Upper lobe of left lung (tissue), 4 donors: ENCODE measurements around the gene SDK1.

Experiments
- CTCF ChIP-seq, 6 experiments: fragments of 450-650 bp in 4 of 6; fragments of 200-600 bp in 2 of 6; sonication (generic) in 2 of 6; IDR thresholded peaks; one replicate each; pipeline ENCODE4 v1.5.1; 2016 to 2019; ENCODE audit warnings: antibody characterized with exemption in 6 of 6
- EP300 ChIP-seq, 4 donors: sonication (generic); formaldehyde crosslinking; IDR thresholded peaks; one replicate each; pipeline ENCODE4 v1.5.1; 2017; ENCODE audit warnings: antibody characterized with exemption in 4 of 4, control low read depth in 2 of 4
- POLR2A ChIP-seq, 4 donors: fragments of 450-650 bp; IDR thresholded peaks; one replicate each; pipeline ENCODE4 v1.5.1; 2016 to 2017; ENCODE audit warnings: antibody characterized with exemption in 4 of 4, mild to moderate bottlenecking in 2 of 4
- POLR2AphosphoS5 ChIP-seq, 2 donors: sonication (generic); formaldehyde crosslinking; IDR thresholded peaks; one replicate each; pipeline ENCODE4 v1.5.1; 2017; ENCODE audit warnings: antibody characterized with exemption in 2 of 2

GRCh38 chr7:3606436-3606835 lies 305.4 kb downstream of the SDK1 start:
- TF ChIP-seq CTCF (IDR thresholded peaks at IDR 0.05) (no peak), POLR2A (IDR thresholded peaks at IDR 0.05) (no peak), POLR2AphosphoS5 (IDR thresholded peaks at IDR 0.05) (no peak), EP300 (IDR thresholded peaks at IDR 0.05) (no peak)
